ENCODE measurements around the gene PLCB2. TPM values are rescaled to one million over a fixed set of nuclear protein-coding genes. Genes with fewer than 3 reads are reported as not detected.

PLCB2 gene
- polyA plus RNA-seq, 1 of the 3 experiments (the other 2 are of a cell fraction) = 0.15 TPM

DNA sequence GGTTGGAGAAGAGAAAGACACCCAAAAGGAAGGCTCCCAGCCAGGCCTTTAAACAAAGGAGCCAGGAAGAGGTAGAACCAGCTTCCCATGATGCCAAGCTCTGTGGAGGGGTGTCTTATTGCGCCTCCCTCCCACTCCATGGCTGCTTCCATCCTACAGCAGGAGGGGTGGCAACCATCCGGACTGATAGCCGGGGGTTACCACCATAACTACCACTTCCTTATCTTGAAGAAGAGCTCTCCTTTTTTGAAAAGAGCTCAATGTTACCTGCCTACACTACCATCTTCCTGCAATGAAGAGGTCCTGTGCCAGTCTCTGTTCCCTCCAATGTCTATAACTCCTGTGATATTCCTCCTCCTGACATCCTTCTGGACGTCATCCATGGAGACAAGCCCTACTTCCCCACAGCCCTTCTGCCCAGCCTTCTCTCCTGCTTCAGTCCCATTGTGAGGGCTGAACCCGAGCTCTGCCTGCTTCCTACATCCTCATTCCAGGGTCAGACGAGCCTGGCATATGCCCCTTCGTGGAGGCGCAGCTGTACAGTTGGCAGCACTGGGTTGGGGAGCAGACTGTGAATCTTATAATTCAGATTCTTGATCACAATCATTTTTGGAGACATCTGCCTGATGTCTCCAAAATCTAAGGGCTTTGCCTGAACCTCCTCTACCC lies 24.5 kb upstream of the PLCB2 start:
- CTCF ChIA-PET = interaction anchor here (1.5 to 70.6 kb wide), 5 partner anchors 9 to 115 kb away, joined by 5 to 2194 read pairs (median 184); partner anchors contain the start of genes ANKRD63, CCDC9B, DISP2 and INAFM2
- Histone ChIP-seq H3K9me2 (no peaks in the 10 kb centered on the region), H3K9ac (no peak overlapping the region), H3K36me3 (replicated peaks in 1 of 2; ENCODE audit: control insufficient read depth in 1 of 2, insufficient read depth in 2 of 2, low read length in 1 of 2) (peaks cover 18 to 26% of the 10 kb centered on the region in 2 experiments), H3K4me1 (ENCODE audit: control insufficient read depth in 1 of 2, insufficient read depth in 2 of 2, low read depth in 1 of 2, low read length in 1 of 2) (peaks cover 19 to 30% of the 10 kb centered on the region in 2 experiments; a peak in 3 of 4 replicates), H3K27ac (ENCODE audit: low read depth in 2 of 2, low read length in 1 of 2) (no peak overlapping the region), H3K9me3 (no peaks in the 10 kb centered on the region), H3F3A (replicated peaks; ENCODE audit: insufficient read depth) (peaks cover 27% of the 10 kb centered on the region), H2AFZ (ENCODE audit: low read depth) (no peak overlapping the region), H3K27me3 (ENCODE audit: insufficient read depth) (no peaks in the 10 kb centered on the region), H3K4me2 (no peak overlapping the region), H3K79me2 (ENCODE audit: insufficient read depth) (peaks cover 13% of the 10 kb centered on the region; the same call in 1 of the 2 replicates), H4K20me1 (ENCODE audit: insufficient read depth) (no peaks in the 10 kb centered on the region), H3K4me3 (ENCODE audit: low read depth in 2 of 2, low read length in 1 of 2) (no peak overlapping the region)
- DNase-seq = no peak
- POLR2A ChIA-PET = interaction anchor here (1.6 kb wide), 1 partner anchor 9 kb away, joined by 4 read pairs; the partner anchor contains the start of gene CCDC9B
- TF ChIP-seq MEF2A (IDR thresholded peaks at IDR 0.05; ENCODE audit: borderline replicate concordance, low read depth) = no peak
- TF ChIP-seq FOXJ3 (CRISPR knock-in tag; IDR thresholded peaks at IDR 0.05) = no peak
- no peak for TF ChIP-seq TEAD4 (IDR thresholded peaks at IDR 0.05; ENCODE audit: borderline replicate concordance, insufficient read depth)
- TF ChIP-seq, protein P1, sequence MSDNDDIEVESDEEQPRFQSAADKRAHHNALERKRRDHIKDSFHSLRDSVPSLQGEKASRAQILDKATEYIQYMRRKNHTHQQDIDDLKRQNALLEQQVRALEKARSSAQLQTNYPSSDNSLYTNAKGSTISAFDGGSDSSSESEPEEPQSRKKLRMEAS (IDR thresholded peaks at IDR 0.05; ENCODE audit: low read depth) = no peak
- TF ChIP-seq, protein P2, sequence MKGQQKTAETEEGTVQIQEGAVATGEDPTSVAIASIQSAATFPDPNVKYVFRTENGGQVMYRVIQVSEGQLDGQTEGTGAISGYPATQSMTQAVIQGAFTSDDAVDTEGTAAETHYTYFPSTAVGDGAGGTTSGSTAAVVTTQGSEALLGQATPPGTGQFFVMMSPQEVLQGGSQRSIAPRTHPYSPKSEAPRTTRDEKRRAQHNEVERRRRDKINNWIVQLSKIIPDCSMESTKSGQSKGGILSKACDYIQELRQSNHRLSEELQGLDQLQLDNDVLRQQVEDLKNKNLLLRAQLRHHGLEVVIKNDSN (IDR thresholded peaks at IDR 0.05; ENCODE audit: borderline replicate concordance, low read depth) = no peak
- no peak for TF ChIP-seq TAF1 (IDR thresholded peaks at IDR 0.05; ENCODE audit: borderline replicate concordance, low read depth, low read length)
- no peak for TF ChIP-seq YY1 (IDR thresholded peaks at IDR 0.05; ENCODE audit: low read depth)
- TF ChIP-seq EZH2phosphoT487 (IDR thresholded peaks at IDR 0.05; ENCODE audit: borderline replicate concordance, low read depth) = no peak
- TF ChIP-seq GATA2 (CRISPR knock-in tag; IDR thresholded peaks at IDR 0.05) = no peak
- TF ChIP-seq POLR2AphosphoS5 (IDR thresholded peaks at IDR 0.05; ENCODE audit: low read depth, low read length) = no peak; the same call in 1 of the 2 replicates
- no peak for TF ChIP-seq MXI1 (IDR thresholded peaks at IDR 0.05; ENCODE audit: low read depth, low read length)
- WGBS (ENCODE audit: low lambda C conversion rate) = 88% methylated on average over 8 of the region's 8 CpGs

DNA sequence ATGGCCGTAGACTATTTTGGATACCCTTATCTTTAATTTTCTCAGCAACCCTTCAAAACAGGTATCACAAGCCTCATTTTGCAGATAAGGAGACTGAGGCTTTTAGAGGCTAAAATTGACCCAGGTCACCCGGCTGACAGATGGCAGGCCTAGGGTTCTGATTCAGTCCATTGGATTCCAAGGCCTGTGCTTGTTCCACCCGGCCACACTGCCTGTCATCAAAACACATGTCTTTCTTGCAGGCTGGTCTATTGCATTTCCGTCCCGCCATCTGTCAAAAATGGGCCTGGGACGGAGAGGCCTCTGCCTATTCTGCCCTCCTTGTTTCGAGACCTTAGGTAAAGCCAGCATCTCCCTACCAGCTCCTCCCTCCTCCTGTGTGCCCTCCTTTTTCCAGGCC lies 23.9 kb upstream of the PLCB2 start:
- ChIA-PET POLR2A (interaction anchor here (1.6 kb wide), 1 partner anchor 9 kb away, joined by 4 read pairs; the partner anchor contains the start of gene CCDC9B), CTCF (interaction anchor here (1.0 to 70.6 kb wide), 6 partner anchors 10 to 115 kb away, joined by 3 to 2194 read pairs (median 96); partner anchors contain the start of genes ANKRD63, CCDC9B, DISP2 and INAFM2)
- Histone ChIP-seq H3K9me2 (no peaks in the 10 kb centered on the region), H4K20me1 (ENCODE audit: insufficient read depth) (no peaks in the 10 kb centered on the region), H2AFZ (ENCODE audit: low read depth) (no peak overlapping the region), H3K36me3 (replicated peaks in 1 of 2; ENCODE audit: control insufficient read depth in 1 of 2, insufficient read depth in 2 of 2, low read length in 1 of 2) (peaks cover 12 to 20% of the 10 kb centered on the region in 2 experiments), H3K9me3 (no peaks in the 10 kb centered on the region), H3K27ac (ENCODE audit: low read depth in 2 of 2, low read length in 1 of 2) (no peak overlapping the region), H3K4me3 (ENCODE audit: low read depth in 2 of 2, low read length in 1 of 2) (no peak overlapping the region), H3F3A (replicated peaks; ENCODE audit: insufficient read depth) (peaks cover 27% of the 10 kb centered on the region), H3K27me3 (ENCODE audit: insufficient read depth) (no peaks in the 10 kb centered on the region), H3K4me1 (ENCODE audit: control insufficient read depth in 1 of 2, insufficient read depth in 2 of 2, low read depth in 1 of 2, low read length in 1 of 2) (peaks cover 18 to 24% of the 10 kb centered on the region in 2 experiments; a peak in 3 of 4 replicates), H3K79me2 (ENCODE audit: insufficient read depth) (peaks cover 7% of the 10 kb centered on the region; the same call in 1 of the 2 replicates), H3K4me2 (no peak overlapping the region), H3K9ac (no peak overlapping the region)
- WGBS (ENCODE audit: low lambda C conversion rate) = 89% methylated on average over 7 of the region's 7 CpGs
- TF ChIP-seq RXRA (IDR thresholded peaks at IDR 0.05; ENCODE audit: borderline replicate concordance, low read depth) = no peak
- TF ChIP-seq JUND (IDR thresholded peaks at IDR 0.05) = 0 out of 2 replicates have a peak, but pooled peaks have one; percentile 8
- DNase-seq = no peak

Measured in SK-N-SH (cell line).